Bronchial smooth muscle cell (primary cell): Measurements from ENCODE around the gene SLC4A3. TPM values are rescaled to one million over a fixed set of nuclear protein-coding genes. Genes with fewer than 3 reads are reported as not detected.

Source experiments
- total RNA-seq: library from RNA; depleted of rRNA; stranded (reverse); fragments of >200 nt; gene quantifications from 2 replicates; pipeline ENCODE4 v1.2.1, GENCODE V29; 2014

SLC4A3 gene, protein sequence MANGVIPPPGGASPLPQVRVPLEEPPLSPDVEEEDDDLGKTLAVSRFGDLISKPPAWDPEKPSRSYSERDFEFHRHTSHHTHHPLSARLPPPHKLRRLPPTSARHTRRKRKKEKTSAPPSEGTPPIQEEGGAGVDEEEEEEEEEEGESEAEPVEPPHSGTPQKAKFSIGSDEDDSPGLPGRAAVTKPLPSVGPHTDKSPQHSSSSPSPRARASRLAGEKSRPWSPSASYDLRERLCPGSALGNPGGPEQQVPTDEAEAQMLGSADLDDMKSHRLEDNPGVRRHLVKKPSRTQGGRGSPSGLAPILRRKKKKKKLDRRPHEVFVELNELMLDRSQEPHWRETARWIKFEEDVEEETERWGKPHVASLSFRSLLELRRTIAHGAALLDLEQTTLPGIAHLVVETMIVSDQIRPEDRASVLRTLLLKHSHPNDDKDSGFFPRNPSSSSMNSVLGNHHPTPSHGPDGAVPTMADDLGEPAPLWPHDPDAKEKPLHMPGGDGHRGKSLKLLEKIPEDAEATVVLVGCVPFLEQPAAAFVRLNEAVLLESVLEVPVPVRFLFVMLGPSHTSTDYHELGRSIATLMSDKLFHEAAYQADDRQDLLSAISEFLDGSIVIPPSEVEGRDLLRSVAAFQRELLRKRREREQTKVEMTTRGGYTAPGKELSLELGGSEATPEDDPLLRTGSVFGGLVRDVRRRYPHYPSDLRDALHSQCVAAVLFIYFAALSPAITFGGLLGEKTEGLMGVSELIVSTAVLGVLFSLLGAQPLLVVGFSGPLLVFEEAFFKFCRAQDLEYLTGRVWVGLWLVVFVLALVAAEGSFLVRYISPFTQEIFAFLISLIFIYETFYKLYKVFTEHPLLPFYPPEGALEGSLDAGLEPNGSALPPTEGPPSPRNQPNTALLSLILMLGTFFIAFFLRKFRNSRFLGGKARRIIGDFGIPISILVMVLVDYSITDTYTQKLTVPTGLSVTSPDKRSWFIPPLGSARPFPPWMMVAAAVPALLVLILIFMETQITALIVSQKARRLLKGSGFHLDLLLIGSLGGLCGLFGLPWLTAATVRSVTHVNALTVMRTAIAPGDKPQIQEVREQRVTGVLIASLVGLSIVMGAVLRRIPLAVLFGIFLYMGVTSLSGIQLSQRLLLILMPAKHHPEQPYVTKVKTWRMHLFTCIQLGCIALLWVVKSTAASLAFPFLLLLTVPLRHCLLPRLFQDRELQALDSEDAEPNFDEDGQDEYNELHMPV
- 2.0 and 2.2 TPM in 2 replicates for total RNA-seq

DNA sequence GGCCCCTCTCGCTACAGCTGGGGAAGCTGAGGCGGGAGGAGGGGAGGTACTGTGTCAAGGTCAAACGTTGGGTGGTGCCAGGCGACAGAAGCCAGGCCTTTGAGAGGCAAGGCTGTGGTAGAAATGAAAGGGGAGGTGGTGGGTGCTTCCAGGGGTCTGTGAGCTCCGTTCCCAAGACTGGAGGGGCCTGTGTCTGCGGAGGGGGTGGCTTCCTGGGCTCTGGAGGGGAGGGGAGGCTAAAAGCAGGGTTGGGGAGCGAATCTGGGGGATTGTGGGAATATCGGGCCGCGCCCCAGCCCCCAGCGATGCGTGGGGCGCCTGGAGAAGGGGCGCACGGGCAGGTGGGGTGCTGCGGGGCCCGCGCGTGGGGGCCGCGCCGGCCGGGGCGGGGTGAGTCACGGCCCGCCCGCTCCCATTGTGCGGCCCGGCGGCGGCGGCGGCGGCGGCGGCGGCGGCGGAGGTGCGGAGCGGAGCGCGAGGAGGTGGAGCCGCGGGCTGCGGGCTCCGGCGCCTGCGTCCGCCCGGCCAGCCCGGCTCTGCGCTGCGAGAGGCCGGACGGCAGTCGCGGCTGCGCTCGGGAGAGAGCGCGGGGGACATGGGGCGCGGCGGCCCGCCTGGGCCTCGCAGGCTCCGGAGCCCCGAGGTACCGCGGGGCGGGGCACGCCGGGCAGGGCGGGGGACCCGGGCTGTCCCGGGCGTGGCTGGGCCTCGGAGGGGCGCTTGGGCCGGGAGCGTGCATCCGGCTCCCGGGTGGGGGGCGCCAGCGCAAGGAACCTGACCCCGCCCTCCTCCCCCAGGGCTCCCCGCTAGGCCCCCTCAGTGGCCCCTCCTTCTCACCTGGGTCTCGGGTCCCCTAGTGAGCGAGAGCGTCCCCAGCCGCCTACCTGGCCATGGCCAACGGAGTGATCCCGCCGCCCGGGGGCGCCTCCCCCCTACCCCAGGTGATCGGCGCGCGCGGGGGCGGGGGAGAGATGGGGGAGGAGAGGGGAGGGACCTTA is at the start of gene SLC4A3:
Gene SLC4A3 (plus strand): TSS at position 528 of the 998 bp plus-strand sequence. CDS start 363 bp downstream, at position 891.

DNA sequence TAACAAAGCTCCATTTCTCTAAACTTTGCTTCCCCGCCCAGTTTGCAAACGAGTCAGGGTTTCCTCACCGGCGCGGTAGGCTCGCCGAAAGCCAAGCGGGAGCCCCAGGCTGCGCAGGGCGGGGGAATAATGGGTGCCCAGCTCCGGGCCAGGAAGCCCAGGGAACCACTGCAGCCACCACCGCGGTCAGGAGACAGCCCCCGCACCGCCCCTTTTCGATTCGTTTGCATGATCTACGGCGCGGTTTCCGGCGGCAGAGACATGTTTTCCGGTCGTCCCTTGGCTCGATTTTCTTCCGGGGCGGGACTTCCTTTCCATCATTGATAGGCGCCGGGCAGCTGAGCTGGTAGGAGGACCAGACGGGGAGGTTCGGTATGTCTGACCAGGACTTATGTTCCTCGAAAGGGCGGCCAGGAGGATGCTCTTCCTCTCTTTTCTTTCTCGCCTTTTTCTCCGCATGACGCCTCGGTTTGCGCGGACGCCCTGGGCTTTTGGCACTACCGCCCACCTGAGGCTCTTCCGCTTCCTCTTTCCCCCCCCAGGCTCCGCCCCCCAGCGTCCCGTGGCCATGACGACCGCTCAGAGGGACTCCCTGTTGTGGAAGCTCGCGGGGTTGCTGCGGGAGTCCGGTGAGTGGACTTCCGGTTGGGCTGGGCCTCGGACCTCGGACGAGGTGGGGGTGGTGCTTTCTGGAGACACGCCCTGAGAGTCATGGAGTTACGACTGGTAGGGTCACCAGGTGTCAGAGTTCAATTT is 29.7 kb upstream of the SLC4A3 start, which contains the start of gene STK11IP:
Gene STK11IP (plus strand): TSS at position 306 of the 756 bp plus-strand sequence. CDS start 263 bp downstream, at position 569.

Other genes starting within 250 kb of the SLC4A3 start
- 78.2 and 137 TPM in 2 replicates for gene DNPEP, start 239.7 kb upstream of the SLC4A3 start, total RNA-seq
- 2.4 and 2.7 TPM in 2 replicates for gene DES, start 209.3 kb upstream of the SLC4A3 start, total RNA-seq
- 7.8 and 9.1 TPM in 2 replicates for gene SPEG, start 192.8 kb upstream of the SLC4A3 start, total RNA-seq
- 57.7 and 58.9 TPM in 2 replicates for gene GMPPA, start 128.7 kb upstream of the SLC4A3 start, total RNA-seq
- 0.09 and 0.16 TPM in 2 replicates for gene ASIC4, start 113.1 kb upstream of the SLC4A3 start, total RNA-seq
- gene CHPF, start 83.8 kb upstream of the SLC4A3 start, total RNA-seq, result 49.3 and 59.7 TPM in 2 replicates
- 0.95 and 1.3 TPM in 2 replicates for gene TMEM198, start 83.6 kb upstream of the SLC4A3 start, total RNA-seq
- gene OBSL1, start 56.1 kb upstream of the SLC4A3 start, total RNA-seq, result 30.7 and 54.0 TPM in 2 replicates
- 0.26 and 0.32 TPM in 2 replicates for gene INHA, start 55.3 kb upstream of the SLC4A3 start, total RNA-seq
- 13.1 and 15.1 TPM in 2 replicates for gene STK11IP, start 29.8 kb upstream of the SLC4A3 start, total RNA-seq